GM21528 (cell line): ENCODE measurements around the gene MYO5A.
A peak's percentile ranks its signal among the peaks of the same experiment; 100 is the strongest.
"Not testable (repeated sequence)": the region's sequence is repeated elsewhere in the genome, so short reads cannot be mapped to it uniquely, and the experiment has no call there.

ENCODE experiments used
- ATAC-seq: cut with Tn5 transposase; IDR thresholded peaks from one replicate; pipeline ENCODE4 v1.9.1; 2021; ENCODE audit warnings: mild to moderate bottlenecking, moderate library complexity; ENCODE audit not compliant: unreplicated experiment, low FRiP score

Gene MYO5A

DNA sequence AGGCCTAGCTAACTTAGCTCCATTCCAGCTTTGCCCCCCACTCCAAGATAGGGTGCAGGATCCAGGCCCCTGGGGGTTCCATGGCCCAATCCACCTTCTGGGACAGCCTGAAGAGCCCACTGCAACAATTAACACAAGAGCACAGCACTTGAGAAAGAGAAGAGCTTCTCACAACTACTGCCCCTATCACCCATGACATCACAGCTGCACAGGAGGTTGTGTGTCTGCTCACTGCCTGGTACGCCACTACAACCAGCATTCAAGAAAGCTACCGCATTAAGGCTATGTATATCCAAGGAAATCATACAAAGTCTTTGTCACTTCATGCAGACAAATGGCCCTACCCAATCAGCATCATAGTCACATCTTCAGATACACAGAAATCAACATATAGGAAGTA lies 62.0 kb downstream of the MYO5A start:
- ATAC-seq: no peak

DNA sequence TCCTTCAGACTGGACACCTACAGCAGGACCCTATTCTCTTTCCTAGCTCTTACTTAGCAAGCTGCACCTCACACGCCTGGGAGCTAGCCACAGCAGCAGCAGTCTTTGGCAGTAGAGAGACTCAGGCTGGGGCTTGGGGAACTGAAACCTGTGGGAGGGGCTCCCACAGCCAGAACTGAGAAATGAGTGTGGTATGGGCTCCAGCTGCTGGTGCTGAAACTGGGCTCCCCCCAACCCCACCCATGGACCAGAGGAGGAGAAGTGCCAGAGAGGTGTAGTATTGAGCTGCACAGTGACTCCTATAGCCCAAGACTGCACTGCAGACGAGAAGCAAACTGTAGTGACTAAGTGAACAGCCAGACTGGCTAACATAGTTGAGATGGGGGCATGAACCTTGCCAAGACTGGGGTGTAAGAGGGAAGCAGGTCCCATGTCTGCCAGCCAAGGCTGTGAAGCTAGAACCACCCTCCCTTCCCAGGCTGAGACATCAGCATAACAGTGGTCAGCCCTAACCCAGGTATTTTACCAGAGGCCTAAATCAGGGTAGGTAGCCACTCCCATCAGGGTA lies 62.5 kb downstream of the MYO5A start:
- peak; percentile 98 for ATAC-seq

GRCh38 chr15:52464478-52464877 lies 64.2 kb downstream of the MYO5A start:
- ATAC-seq: peak; percentile 58

GRCh38 chr15:52464040-52464439 lies 64.6 kb downstream of the MYO5A start:
- no peak for ATAC-seq

DNA sequence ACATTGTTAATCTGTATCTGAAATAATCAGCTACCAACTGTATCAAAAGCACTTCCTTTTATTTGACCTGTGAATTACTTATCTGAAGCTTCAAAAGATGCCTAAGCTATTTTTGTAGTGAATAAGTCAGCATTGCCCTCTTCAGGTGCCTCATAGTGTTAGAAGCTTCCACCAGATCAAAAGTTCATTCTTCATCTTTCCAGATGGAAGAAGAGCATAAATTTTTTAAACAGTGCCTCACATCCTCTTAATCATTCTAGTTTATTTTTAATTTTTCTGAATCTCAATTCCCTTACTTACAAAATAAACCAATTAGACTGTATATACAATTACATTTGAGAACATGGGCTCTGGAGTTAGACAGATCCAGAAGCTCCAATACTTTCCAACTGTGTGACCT lies 65.0 kb downstream of the MYO5A start:
- ATAC-seq: no peak

DNA sequence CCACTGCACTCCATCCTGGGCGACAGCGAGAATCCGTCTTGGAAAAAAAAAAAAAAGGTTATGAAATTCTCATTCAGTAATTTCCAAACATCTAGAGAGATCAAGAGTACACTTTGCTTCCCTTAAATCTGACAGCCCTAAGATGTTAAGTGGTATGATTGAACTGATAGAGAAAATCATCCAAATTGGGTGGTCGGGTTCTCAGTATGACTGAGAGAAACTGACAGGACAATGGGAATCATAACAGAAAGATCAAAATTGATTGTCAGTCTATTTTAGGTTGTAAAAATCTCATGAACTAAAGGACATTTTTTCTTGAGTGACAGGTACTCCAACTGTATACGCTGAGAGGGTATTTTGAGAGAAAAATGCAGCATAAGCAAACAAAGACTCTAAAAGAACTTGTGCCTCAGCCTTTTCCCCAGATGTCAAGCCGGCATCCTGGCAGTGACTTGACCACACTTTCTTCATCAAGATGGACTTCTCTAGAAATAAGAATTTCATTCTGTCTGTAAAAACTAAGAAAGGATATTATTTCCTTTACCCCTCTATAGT lies 65.8 kb downstream of the MYO5A start:
- no peak for ATAC-seq

DNA sequence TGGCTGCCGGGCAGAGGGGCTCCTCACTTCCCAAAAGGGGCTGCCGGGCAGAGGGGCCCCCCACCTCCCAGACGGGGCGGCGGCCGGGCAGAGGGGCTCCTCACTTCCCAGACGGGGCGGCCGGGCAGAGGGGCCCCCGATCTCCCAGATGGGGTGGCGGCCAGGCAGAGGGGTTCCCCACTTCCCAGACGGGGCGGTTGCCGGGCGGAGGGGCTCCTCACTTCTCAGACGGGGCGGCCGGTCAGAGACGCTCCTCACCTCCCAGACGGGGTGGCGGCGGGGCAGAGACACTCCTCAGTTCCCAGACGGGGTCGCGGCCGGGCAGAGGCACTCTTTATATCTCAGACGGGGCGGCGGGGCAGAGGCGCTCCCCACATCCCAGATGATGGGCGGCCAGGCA lies 69.0 kb downstream of the MYO5A start:
- not testable (repeated sequence) for ATAC-seq

GRCh38 chr15:52459265-52459664 lies 69.4 kb downstream of the MYO5A start:
- ATAC-seq: not testable (repeated sequence)

DNA sequence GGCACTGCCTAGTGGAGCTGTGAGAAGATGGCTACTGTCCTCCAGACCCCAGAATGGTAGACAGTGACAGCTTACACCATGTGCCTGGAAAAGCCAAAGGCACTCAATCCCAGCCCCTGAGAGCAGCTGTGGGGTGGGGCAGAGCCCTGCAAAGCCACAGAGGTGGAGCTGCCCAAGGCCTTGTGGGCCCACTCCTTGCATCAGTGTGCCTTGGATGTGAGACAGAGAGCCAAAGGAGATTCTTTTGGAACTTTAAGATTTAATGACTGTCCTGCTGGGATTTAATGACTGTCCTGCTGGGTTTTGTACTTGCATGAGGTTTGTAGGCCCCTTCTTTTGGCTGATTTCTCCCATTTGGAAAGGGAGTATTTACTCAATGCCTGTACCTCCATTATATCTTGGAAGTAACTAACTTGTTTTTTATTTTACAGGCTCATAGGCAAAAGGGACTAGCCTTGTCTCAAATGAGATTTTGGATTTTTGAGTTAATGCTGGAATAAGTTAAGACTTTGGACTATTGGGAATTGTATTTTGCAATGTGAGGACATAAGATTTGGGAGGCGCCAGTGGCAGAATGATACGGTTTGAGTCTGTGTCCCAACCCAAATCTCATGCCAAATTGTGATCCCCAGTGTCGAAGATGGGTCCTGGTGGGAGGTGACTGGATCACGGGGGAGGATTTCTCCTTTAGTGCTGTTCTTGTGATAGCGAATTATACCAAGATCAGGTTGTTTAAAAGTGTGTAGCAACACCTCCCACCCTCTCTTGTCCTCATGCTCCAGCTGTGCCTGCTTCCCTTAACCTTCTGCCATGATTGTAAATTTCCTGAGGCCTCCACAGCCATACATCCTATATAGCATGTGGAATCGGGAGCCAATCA lies 80.4 kb downstream of the MYO5A start:
- no peak for ATAC-seq

- no peak for ATAC-seq
Measured at GRCh38 chr15:52445954-52446353, 82.7 kb downstream of the MYO5A start.

- no peak for ATAC-seq
Measured at GRCh38 chr15:52445553-52445952, 83.1 kb downstream of the MYO5A start.

- ATAC-seq: not testable (repeated sequence)
Measured at GRCh38 chr15:52443205-52443604, 85.5 kb downstream of the MYO5A start.

GRCh38 chr15:52441841-52442240 lies 86.8 kb downstream of the MYO5A start:
- no peak for ATAC-seq

DNA sequence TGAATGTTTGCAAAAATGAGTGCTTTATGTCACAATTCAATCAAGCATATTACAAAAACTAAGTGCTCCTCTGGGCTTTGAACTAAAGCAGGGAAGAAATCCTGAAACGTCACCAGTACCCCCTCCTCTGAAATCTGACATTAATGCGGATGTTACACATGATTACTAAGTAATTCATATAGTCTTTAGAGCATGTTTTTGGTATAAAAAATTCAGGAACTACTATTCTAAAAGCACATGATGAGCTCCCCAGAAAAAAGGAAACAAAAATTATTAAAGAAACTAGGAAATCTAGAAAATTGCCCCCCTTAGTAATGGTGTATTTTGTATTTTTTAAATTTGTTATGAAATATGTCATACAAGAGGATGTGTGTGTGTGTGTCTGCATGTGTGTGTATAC lies 87.7 kb downstream of the MYO5A start:
- ATAC-seq: no peak

- ATAC-seq: no peak
Measured at GRCh38 chr15:52440414-52440813, 88.3 kb downstream of the MYO5A start.

- no peak for ATAC-seq
Measured at GRCh38 chr15:52439470-52439869, 89.2 kb downstream of the MYO5A start.

- not testable (repeated sequence) for ATAC-seq
Measured at GRCh38 chr15:52439042-52439441, 89.6 kb downstream of the MYO5A start.

- ATAC-seq: no peak
Measured at GRCh38 chr15:52438047-52438446, 90.6 kb downstream of the MYO5A start.

DNA sequence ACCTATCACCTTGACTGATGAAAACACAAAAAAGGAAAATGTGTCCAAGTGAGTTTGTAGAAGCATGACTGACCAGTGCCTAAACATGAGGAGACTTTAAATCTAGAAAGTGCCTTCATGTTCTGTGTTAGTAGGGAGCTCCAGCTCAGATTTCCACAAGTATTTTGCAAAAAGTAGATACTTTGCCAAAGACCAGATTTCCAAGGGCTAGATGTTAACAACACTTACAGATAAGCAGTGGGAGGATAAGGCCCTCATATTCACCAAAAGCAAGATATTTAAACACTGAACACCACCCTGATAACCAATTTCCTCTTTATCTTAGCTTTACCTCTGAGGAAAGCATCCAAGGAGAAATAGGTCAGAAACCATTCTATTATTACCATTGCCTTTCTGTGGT lies 91.0 kb downstream of the MYO5A start:
- no peak for ATAC-seq

GRCh38 chr15:52436981-52437380 lies 91.7 kb downstream of the MYO5A start:
- ATAC-seq: no peak

DNA sequence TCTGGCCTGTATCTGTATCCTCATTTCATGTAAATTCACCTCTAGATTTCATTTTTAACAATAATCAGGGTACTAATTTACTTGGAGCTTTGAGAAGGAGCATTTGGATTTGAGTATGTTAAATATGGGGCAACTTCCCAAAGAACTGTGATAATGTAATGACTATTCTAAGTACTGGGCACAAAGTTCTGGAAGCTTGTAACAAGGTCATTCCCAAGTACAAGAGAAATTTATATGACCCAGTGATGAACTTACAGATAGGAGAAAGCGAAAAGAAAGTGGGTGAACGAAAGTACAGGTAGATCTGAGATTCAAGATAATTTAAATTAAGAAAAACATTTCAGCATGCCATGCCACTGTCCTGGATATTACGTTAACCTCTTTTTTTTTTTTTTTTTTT lies 93.8 kb downstream of the MYO5A start:
- no peak for ATAC-seq

- no peak for ATAC-seq
Measured at GRCh38 chr15:52428297-52428696, 100.4 kb downstream of the MYO5A start.
